Keratinocyte (primary cell): ENCODE results near the gene ABCC11.

ENCODE experiments used
- CTCF ChIP-seq, 3 experiments: IDR thresholded peaks in 1 of 3; conservative IDR thresholded peaks in 1 of 3; optimal IDR thresholded peaks in 1 of 3; 2 replicates in 2 of 3; 3 replicates in 1 of 3; pipeline versions ENCODE3 to v1.5.1; 2011; ENCODE audit warnings: low read length in 3 of 3, mild to moderate bottlenecking in 3 of 3, moderate library complexity in 2 of 3, control low read depth in 1 of 3, inconsistent platforms in 1 of 3; ENCODE audit not compliant: insufficient read depth in 2 of 3; ENCODE audit errors: extremely low read depth in 1 of 3
- EZH2 ChIP-seq: IDR thresholded peaks from one replicate; pipeline ENCODE4 v1.6.1; 2012; ENCODE audit warnings: inconsistent platforms, mild to moderate bottlenecking, low read length, moderate library complexity

- no peak for TF ChIP-seq CTCF (optimal IDR thresholded peaks at IDR 0.05 in 1 of 3, IDR thresholded peaks at IDR 0.05 in 1 of 3, conservative IDR thresholded peaks at IDR 0.05 in 1 of 3; ENCODE audit: extremely low read depth in 1 of 3, insufficient read depth in 2 of 3, low read length in 3 of 3)
- TF ChIP-seq EZH2 = no peak
Measured at GRCh38 chr16:48247311-48247710, at the start of gene ABCC11.
